ENCODE data around the gene MT1HL1.

MT1HL1 gene

GRCh38 chr1:237005674-237006073, 1.4 kb upstream of the MT1HL1 start:
- Histone ChIP-seq H3K4me3 (ENCODE audit: low read depth, low read length) (no peak overlapping the region), H3K9me3 (no peaks in the 10 kb centered on the region), H3K36me3 (no peaks in the 10 kb centered on the region), H3K4me1 (no peaks in the 10 kb centered on the region), H3K27me3 (peaks cover 5% of the 10 kb centered on the region)
- no peak for DNase-seq
- TF ChIP-seq, protein P1, sequence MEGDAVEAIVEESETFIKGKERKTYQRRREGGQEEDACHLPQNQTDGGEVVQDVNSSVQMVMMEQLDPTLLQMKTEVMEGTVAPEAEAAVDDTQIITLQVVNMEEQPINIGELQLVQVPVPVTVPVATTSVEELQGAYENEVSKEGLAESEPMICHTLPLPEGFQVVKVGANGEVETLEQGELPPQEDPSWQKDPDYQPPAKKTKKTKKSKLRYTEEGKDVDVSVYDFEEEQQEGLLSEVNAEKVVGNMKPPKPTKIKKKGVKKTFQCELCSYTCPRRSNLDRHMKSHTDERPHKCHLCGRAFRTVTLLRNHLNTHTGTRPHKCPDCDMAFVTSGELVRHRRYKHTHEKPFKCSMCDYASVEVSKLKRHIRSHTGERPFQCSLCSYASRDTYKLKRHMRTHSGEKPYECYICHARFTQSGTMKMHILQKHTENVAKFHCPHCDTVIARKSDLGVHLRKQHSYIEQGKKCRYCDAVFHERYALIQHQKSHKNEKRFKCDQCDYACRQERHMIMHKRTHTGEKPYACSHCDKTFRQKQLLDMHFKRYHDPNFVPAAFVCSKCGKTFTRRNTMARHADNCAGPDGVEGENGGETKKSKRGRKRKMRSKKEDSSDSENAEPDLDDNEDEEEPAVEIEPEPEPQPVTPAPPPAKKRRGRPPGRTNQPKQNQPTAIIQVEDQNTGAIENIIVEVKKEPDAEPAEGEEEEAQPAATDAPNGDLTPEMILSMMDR (IDR thresholded peaks at IDR 0.05; ENCODE audit: low read depth, low read length), result no peak

- no peaks in the 10 kb centered on the region for H3K36me3 ChIP-seq
- TF ChIP-seq, protein P1 (IDR thresholded peaks at IDR 0.05; ENCODE audit: low read depth, low read length), result no peak
- no peak for DNase-seq
Observed at GRCh38 chr1:237003516-237003915, 725 bp downstream of the MT1HL1 start.

DNA sequence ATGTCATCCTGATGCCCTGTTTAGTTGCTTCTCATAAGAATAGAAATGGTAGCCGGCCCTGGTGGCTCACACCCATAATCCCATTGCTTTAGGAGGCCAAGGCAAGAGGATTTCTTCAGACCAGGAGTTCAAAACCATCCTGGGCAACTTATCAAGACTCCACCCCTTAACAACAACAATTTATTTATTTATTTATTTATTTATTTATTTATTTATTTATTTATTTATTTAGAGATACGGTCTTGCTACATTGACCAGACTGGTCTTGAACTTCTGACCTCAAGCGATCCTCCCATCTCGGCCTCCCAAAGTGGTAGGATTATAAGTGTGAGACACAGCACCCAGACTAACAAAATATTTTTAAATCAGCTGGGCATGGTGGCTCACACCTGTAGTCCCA, 4.0 kb downstream of the MT1HL1 start:
- Histone ChIP-seq H3K4me1 (no peaks in the 10 kb centered on the region), H3K9me3 (no peaks in the 10 kb centered on the region), H3K36me3 (no peaks in the 10 kb centered on the region), H3K4me3 (ENCODE audit: low read depth, low read length) (no peak overlapping the region), H3K27me3 (peaks cover 5% of the 10 kb centered on the region)
- DNase-seq, result no peak
- TF ChIP-seq, protein P1 (IDR thresholded peaks at IDR 0.05; ENCODE audit: low read depth, low read length), result no peak

More at GRCh38 chr1:237003516-237003915, 725 bp downstream of the MT1HL1 start:
- Histone ChIP-seq H3K9me3 (no peaks in the 10 kb centered on the region), H3K4me1 (no peaks in the 10 kb centered on the region), H3K4me3 (ENCODE audit: low read depth, low read length) (no peak overlapping the region), H3K27me3 (peaks cover 5% of the 10 kb centered on the region)

DNA sequence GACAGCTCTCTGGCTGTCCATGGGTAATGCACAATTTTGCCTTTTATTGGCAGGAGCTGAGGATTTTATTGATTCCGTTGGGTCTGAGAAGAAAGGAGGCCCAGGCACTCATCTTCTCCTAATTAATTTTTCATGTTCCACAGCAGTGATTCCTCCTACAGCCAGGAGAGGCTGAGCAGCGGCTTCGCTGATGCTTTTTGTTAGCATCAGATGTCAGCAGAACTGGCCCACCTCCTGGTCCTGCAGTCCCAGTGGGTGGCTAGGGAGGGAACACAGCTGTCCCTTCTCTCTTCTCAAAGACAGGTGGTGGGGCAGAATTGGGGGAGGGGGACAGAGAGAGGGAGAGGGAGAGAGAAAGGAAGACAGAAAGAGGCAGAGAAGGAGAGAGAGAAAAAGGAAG, 5.7 kb downstream of the MT1HL1 start:
- Histone ChIP-seq H3K4me1 (no peaks in the 10 kb centered on the region), H3K9me3 (no peaks in the 10 kb centered on the region), H3K27me3 (peaks cover 5% of the 10 kb centered on the region), H3K36me3 (no peaks in the 10 kb centered on the region), H3K4me3 (ENCODE audit: low read depth, low read length) (no peak overlapping the region)
- no peak for DNase-seq
- TF ChIP-seq, protein P1 (IDR thresholded peaks at IDR 0.05; ENCODE audit: low read depth, low read length), result no peak

GRCh38 chr1:236997882-236998281, 6.4 kb downstream of the MT1HL1 start:
- H3K9me3 ChIP-seq, result no peaks in the 10 kb centered on the region
- no peaks in the 10 kb centered on the region for H3K4me1 ChIP-seq

DNA sequence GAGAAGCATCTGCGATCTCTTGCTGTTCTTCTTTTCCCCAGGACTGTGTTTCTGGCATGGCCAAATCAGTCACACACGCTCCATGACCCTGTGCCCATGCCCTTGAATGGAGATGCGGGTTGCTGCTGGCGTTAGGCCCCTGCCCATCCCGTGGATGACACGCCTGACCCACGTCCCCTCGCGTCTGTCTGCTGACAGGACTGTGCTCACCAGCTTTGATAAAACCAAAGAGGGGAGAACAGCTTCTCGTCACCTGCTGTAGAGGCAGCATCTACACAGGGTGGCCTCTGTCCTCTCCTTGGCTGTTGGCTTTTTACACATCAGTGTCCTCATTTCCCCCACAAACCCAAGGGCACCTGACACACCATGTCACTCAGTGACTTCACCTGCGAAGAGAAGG, 6.9 kb downstream of the MT1HL1 start:
- no peak for DNase-seq
- H3K36me3 ChIP-seq, result no peaks in the 10 kb centered on the region
- H3K4me1 ChIP-seq, result no peaks in the 10 kb centered on the region
- no peak overlapping the region for H3K4me3 ChIP-seq (ENCODE audit: low read depth, low read length)
- TF ChIP-seq, protein P1 (IDR thresholded peaks at IDR 0.05; ENCODE audit: low read depth, low read length), result no peak
- no peaks in the 10 kb centered on the region for H3K9me3 ChIP-seq
- no peaks in the 10 kb centered on the region for H3K27me3 ChIP-seq

More at GRCh38 chr1:236997882-236998281, 6.4 kb downstream of the MT1HL1 start:
- no peak overlapping the region for H3K4me3 ChIP-seq (ENCODE audit: low read depth, low read length)
- TF ChIP-seq, protein P1 (IDR thresholded peaks at IDR 0.05; ENCODE audit: low read depth, low read length), result no peak
- DNase-seq, result no peak
- H3K36me3 ChIP-seq, result no peaks in the 10 kb centered on the region
- no peaks in the 10 kb centered on the region; the same call in 1 of the 2 replicates for H3K27me3 ChIP-seq

All from BE2C (cell line).